A172 (cell line): Measurements from ENCODE around the gene OSER1. TPM values are rescaled to one million over a fixed set of nuclear protein-coding genes. Genes with fewer than 3 reads are reported as not detected.
A peak's percentile ranks its signal among the peaks of the same experiment; 100 is the strongest.

ENCODE experiments used
- DNase-seq: peaks from one replicate; pipeline ENCODE4 v3.0.0-alpha.2; 2015; ENCODE audit warnings: low spot score
- total RNA-seq: library from RNA; depleted of rRNA; stranded (reverse); fragments of >200 nt; shearing (Covaris generic); gene quantifications from 2 replicates; pipeline ENCODE4 v1.2.3, GENCODE V29; 2014

The OSER1 gene
- total RNA-seq, 1 experiment from 2014 or later: 61.7 TPM

DNA sequence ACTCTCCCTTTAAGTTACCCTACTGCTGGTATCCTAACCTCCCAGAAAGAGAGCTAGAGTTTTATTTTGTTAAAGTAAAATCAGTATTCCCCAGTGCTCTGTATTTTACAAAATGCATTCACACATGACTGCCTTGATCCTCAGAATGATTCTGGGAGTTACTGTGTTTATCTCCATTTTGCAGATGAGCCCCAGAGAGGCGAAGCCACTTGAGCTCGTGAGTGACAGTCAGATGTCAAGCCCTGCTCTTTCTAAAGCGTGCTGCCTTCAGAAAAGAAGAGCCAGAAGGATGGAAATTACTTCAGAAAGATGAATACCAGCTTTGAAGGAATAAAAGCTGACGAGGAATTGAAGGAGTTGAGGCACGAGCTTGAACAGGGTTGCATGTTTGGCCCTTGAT, 14.1 kb upstream of the OSER1 start:
- DNase-seq: no peak

DNA sequence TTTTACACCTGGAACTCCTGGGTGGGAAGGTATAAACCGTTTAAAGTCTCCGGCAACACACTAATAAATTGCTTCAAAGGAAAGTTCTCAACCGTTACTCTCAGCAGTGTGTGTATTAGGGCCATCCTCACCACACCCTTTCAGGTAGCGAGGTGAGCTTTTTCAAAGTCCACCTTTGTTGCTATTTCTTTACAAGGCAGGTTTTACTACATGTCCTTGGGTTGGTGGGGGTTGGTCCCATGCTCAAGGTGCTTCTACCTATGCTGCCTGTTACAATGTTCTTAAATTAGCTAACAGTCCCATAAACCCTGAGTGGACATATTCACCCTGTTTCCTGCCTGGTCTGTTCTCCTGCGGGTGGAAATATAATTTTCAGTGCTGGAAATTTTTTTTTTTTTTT, 13.2 kb upstream of the OSER1 start:
- DNase-seq: no peak

DNA sequence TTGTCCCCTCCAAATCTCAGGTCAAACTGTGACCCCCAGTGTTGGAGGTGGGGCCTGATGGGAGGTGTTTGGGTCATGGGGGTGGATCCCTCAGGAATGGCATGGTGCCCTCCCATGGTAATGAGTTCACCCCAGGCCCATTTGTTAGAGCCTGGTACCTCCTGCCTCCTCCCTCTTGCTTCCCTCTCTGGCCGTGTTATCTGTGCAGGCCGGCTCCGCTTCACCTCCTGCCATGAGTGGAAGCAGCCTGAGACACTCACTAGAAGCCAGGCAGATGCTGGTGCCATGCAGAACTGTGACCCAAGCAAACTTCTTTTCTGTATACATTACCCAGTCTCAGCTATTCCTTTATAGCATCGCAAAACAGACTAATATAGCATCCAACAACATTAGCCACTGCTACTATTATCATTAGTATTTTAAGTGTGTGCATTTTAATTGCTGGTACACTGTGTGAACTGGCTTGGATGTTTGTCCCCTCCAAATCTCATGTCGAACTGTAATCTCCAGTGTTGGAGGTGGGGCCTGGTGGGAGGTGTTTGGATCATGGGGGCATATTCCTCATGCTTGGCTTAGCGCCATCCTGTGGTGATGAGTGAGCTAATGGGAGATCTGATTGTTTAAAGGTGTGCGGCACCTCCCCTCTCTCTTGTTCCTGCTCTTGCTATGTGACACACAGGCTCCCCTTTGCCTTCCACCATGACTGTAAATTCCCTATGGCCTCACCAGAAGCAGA, 12.2 kb upstream of the OSER1 start:
- DNase-seq: no peak

DNA sequence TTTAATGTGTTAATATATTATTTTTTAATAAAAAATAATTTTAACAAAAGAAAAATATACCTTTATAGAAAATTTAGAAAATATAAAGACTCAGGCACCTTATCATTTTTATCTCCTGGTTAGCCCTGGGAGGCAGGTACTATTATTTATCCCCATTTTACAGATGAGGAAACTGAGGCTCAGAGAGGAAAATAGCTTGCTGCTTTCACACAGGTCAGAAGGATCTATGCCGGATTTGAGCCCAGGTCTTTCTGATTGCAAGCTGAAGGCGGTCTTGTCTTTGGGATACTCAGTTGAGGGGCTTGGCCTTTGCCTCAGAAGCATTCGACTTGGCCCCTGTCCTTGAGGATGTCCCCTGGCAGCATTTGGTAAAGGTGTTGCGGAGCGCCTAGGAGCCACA, 11.5 kb upstream of the OSER1 start:
- DNase-seq: no peak

DNA sequence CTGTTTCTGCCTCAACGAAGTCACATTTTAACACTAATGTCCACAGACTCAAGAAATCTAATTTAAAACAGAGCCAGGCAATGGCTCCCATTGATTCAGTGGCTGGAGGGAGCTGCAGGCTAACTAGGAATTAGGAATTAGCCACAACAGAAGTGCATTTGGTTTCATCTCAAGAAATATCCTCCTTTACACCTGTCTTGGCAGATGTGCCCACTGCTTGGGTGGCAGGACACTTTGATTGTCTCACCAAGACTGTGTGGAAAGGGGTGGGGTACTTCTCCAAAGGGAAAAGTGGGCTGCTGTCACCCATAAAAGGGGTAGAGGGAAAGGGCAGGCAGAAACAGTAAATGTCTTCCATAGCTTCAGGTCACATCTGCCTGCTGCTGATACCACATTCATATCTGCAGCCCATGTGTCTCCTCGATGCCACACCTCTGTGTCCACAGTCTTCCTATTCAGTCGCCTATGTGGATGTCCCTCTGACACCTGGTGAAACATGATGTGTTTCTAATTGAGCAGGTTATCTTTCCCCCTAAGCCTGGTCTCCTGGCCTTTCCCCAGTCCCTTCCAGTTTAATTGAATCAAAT, 10.9 kb upstream of the OSER1 start:
- DNase-seq: no peak

DNA sequence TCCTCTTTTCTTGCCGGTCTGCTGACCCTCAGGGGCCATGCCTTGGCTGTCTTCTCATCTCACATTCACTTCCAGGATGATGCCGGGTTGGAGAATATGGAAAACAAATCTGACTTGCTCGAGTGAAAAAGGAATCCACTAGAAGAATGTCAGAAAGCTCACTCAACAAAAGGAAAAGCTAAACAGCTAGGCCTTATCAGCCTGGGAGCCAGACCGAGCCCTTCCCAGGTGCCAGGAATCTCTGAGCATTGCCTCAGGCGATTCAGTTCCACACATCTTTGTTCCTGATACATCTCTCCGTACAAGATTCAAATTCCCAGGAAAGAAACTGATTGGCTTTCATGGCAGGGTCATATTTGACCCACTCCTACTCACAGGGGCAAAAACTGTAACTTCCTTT, 9.2 kb upstream of the OSER1 start:
- DNase-seq: no peak

DNA sequence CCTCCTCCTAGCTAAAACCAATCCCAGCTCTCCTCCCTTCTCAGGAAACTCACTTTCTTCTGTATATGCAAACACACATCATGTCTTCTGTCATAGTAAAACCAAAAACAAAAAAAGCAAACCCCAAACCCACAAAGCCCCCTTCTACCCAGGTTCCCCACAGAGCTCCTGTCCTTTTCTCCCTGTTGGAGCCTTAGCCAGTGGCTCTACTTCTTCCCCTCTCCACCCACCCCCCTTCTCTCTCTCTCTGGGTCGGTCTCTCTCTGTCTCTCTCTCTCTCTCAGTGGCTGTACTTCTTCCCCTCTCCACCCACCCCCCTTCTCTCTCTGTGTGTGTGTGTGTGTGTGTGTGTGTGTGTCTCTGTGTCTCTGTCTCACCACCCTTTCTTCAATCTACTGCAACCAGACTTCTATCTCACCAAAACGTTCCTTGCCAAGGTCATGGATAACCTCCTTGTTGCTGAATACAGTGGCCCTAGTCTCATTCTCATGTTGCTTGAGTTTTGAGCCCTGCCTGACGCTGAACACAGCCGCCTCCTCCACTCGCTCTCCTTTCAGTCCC, 8.7 kb upstream of the OSER1 start:
- DNase-seq: no peak

DNA sequence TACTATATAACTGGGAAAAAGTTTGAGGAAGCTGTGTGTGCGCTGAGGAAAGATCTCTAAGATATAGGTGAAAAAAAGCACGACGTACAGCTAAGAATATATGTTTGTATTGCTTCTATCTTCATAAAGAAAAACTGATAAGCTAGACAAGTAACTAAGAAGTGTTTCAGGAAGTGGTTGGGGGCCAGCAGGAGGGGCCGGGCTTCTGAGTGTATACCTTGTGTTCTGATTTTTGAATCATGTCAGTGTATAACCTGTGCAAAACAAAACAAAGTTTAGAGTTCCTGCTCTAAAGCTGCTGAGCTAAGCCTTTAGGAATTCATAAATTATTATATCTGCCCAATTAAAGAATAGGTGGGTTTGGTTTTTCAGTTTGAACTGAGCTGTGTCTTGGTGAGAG, 7.9 kb upstream of the OSER1 start:
- no peak for DNase-seq

DNA sequence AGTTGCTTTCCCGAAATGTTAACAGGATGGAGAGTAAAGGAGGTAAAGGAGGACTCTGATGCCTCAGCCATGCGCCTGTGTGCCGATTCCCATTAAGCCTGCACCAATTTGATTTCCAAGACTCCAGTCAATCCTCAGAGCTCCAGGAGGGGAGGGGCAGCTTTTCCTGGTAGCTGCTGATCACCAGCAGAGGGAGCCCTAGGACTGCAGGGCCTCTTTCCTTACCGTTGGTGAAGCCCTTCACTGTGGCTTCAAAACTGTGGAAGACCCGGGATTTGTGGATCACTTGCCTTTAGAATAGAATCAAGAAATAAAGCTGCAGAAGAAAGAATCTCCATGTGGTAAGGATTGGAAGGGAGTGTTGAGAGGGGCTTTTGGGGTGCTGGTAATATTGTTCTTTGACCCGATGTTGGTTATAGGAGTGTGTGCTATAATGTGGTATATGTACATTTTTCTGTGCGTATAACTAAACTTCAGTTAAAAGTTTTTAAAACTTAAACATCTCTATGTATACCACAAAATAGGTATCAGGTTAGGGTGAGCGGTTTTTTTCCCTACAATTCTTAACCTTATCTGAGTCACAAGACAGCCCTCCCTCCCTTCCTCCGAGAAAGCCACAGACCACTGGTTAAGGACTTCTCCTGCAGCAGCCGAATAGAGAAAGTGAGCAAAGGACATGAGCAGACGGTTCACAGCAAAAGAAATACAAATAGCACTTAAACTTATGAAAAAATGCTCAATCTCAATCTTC, 6.9 kb upstream of the OSER1 start:
- peak; percentile 74 for DNase-seq

DNA sequence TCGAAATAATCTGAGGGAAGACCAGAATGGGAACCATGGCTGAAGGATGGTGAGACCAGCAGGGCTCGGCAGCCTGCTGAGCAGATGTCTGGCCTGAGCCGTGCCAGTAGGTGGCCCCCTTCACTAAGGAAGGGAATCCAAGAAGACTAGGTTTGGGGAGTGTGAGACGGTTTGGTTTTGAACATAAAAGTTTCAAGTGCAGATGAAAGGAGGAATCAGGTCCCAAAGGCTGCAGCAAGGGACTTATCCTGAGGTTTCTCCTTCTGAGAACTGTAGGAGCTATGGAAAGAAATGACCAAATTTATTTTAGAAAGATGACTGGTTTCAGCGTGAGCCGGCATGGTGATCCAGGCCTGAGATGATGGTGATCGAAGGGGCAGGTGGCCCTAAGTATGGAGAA, 4.6 kb upstream of the OSER1 start:
- peak; percentile 54 for DNase-seq

DNA sequence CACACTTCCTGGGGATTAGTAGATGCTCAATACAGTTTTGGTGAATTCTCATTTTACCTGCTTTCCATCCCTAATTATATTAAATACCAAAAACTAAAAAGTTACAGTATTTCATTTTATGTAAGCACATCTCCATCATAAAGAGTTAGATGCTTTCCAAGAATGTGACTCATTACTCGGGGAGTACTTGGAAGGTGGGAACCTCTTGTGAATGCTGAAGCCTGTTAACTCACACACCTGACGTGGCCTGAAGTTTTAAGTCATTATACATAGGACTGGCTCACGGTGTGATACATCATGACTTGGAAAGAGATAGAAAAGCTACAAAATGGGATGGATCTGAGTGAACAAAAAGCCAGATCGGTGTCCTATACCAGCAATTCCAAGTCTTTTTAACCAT, 2.2 kb upstream of the OSER1 start:
- peak; percentile 37 for DNase-seq

DNA sequence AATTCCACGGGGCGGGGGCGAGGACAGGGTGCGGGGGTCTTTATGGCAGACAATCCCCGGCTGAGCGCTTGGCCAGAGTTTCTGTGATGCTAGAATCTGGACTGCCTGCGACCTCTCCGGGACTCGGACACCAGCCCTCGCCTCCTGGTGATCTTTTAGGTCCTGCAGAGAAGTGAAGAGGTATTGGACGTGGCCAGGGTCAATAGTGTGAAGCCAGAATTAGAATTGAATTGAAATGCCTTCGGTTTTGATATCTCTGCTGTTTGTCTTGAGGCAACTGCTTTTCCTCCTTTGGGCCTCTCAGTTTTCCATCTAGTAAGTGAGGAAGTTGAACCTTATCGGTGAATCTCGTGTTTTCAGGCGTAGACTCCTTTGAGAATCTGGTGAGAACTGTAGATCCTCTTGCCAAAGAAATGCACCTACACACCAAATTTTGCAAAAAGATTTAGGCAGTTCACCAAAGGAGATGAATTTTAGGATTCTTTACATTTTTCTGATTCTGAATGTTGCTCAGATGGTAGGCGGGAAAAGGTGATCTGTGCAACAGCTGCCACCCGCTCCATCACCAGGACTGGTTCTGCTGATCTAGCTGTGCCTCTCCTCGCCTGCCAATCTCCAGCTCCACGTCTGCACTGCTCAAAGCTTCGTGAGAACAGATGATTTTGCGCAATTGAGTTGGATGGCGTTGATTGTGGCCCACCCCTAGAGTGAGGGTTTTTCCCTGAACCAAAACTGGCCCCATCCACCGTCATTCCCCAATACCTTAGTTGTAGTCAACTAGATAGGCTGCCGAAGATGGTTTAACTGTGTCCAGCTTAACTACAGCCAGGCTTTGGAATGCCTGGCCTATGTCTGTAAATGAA, 837 bp upstream of the OSER1 start:
- DNase-seq: peak; percentile 28

DNA sequence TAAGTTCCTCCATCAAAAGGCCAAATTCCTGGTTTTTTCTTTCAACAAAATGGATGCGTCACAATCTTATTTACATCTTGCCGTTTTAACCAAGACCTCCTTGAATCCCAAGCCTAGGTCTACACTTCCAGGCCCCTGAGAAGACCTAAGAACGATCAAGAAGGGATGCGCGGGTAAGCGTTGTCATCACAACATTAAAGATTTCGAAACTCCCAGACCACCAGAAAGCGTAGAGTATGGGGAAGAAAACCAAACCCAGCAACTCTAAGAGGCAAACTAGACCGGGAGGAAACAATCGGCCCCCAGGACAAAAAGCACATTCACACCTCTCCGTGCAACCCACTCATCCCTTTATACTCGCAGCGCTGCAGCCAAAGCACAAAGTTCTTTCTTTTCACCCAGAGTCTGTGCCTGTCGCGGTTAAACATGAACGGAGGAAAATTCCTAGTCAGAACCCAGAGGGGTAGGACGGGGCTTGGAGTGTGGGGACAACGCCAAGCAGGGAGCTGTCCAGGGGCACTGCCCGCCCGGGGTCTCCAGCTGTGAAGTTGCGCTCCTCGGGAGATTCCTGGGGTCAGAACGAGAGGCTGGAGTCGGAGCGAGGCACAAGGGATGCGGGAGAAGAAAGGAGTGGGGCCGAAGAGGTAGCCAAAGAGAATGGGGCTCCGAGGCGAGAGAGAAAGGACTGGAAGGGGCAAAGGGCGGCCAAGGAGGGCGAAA, 725 bp downstream of the OSER1 start:
- peak; percentile 27 for DNase-seq

DNA sequence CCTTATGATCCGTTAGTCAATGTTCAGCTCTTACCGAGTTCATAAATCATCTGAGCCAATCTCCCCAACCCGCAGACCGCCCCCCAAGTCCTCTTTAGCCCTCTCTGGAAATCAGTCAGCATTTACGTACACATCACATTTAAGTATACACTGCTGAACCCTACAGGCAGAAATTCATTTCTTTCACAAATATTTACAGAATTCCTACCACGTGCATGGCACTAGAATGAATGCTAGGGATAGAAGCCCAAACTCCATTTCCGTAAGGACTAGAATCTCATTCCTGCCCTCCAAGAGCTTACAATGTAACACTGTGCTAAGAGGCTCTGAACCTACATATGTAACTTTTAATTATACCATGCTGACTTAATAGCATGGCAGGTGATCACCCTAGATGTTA, 1.8 kb downstream of the OSER1 start:
- no peak for DNase-seq

DNA sequence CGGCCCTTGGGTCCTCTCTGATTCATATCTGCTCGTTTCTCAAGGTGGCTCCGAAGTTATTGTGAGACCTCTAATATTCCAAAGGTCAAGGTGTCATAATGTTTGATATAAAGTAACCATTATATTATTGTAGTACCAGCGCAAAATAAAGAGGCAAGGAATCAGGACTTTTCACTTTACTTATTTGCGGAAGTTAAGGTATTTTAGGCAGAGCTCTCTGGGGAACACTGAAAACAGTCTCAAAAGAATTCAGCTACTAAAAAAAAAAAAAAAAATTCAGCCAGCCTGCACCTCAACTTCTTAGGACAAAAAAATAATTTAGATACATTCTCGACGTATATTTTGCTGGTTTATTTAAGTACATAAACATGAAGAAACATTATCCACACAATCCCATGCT, 2.4 kb downstream of the OSER1 start:
- no peak for DNase-seq

DNA sequence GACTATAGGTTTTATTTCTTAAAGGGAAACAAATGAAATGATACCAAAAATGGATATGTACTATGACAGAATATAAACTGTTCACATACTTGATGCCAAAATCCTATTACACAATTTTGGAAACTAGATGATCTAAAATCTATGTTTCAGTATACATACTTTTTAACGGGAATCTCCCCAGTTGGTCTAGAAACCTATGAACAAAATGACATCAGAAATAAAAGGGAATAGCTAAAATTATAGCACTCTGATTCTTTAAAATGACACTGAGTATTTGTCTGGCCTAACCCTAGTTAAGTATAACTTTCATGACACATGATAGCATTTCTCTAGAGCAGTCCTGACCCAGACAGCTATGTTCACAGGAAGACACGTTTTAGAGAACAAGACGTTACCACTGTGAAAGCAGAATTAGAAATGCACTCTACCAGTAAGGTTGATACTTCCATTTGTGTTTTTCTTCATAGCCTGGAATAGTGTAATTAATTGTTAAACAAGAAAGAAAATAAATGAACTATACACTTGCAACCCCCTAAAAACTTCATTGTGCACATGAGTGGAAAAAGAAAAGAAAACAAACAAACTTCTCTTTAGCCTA, 3.3 kb downstream of the OSER1 start:
- DNase-seq: no peak

DNA sequence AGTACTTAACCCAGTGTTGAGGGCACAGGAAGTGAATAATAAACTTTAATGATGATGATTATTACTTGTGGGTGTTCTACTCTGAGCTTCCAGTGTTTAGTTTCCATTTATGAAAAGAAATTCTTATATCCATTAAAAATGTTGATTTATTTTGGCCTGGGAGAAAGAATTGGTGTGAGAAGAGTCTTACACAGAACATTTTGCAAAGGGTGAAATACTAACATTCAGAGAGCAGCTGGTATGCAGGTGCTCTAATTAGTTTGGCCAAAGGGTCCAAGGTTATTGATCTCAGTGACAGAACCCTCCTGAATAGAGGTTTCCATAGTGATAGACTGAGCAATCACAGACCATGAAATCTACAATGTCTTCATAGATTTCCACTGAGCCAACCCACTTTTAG, 4.4 kb downstream of the OSER1 start:
- no peak for DNase-seq

DNA sequence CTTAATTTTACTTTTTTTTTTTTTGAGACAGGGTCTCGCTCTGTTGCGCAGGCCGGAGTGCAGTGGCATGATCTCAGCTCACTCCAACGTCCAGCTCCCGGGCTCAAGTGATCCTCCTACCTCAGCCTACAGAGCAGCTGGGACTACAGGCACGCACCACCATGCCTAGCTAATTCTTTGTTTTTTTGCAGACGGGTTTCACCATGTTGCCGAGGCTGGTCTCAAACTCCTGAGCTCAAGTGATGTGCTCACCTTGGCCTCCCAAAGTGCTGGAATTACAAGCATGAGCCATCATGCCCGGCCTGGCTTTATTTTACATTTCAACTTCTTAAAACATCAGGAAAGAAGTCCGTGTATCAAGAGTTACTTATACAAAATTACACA, 5.7 kb downstream of the OSER1 start:
- no peak for DNase-seq

DNA sequence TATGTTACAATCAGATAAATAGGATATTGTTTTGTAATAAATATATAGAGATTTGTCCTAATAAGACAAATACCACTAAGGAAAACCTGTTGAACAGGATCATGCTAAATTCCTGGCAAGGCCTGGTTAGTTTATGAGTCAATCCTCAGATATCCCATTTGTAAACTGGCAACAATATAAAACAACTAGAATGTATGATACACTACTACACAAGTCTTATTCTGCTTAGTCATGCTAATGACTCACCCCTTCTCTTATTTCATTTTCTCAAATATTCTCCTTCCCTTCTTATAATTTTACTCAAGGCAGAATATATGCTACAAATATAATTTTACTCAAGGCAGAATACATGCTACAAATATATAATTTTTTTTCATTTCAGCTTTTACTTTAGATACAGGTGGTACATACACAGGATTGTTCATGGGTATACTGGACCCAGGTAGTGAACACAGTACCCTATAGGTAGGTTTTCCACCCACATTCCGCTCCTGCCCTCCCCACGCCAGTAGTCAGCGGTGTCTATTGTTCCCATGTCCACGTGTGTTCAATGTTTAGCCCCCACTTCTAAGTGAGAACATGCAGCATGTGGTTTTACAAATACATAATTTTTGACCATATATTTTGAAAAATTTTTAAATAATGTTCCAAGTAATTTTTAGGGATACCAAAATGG, 6.3 kb downstream of the OSER1 start:
- DNase-seq: peak; percentile 95

DNA sequence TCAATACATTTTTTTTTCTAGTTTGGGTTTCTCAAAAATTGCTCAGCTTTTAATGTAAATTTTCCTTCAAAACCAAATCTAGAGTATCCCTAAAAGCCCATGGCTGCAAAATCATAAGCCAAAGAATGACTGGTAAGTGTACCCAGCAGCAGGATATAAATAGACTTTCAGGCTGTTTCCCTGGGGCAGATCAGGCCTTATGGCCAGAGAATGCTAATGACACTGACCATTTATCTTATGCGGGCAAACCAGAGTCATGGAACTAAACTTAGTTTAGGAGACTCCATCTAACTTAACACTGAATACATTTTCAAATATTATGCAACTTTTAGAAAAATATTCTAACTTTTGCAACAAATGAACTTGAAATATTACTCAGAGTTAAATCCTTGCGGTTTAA, 7.4 kb downstream of the OSER1 start:
- DNase-seq: peak; percentile 45
